NCI-H1694 treated with DMSO at 0.1 percent for 48 hours (cell line): ENCODE measurements around the gene PAK4.
"Not testable (repeated sequence)": the region's sequence is repeated elsewhere in the genome, so short reads cannot be mapped to it uniquely, and the experiment has no call there.

Experiments
- DNase-seq: peaks from one replicate; lab custom pipeline; 2025; lab: John Stamatoyannopoulos, UW

Gene PAK4

DNA sequence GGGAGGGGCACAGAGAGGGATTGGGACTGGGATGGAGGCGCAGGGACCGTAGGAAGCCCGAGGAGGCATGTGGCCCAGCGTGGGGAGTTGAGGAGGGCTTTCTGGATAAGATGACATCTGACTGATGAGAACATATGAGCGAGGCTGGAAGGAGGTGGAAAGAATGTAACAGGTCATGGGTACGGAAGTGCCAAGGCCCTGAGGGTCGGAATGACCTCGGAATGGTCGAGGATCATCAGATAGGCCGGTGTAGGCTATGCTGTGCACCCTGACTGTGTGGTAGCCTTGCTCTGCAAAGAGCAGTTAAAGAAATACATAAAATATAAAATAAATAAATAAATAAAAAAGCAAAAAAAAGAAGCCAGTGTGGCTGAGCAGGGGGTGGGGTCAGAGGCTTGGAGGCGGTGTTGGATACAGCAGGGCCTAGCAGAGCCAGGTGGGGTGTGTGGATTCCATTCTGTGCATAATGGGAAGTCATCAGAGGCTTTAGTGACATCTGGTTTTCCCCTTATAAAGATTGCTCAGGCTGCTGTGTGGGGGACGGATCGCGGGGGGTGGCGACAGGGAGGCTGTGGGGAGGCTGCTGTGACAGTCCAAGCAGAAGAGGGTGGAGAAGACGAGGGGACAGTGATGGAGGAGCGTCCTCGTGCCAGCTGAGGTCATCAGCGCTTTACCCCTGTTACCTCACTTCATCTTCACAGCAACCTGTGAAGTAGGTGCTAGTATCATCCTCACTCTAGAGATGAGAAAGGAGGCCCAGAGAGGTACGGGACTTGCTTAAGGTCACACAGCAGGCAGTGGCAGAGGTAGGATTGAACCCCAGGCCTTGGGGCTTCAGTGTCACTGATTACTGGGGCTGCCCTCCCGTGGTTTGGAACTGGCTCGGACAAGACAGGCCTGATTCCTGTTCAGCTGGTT lies 5.0 kb downstream of the PAK4 start:
- DNase-seq, result peak; percentile 39

DNA sequence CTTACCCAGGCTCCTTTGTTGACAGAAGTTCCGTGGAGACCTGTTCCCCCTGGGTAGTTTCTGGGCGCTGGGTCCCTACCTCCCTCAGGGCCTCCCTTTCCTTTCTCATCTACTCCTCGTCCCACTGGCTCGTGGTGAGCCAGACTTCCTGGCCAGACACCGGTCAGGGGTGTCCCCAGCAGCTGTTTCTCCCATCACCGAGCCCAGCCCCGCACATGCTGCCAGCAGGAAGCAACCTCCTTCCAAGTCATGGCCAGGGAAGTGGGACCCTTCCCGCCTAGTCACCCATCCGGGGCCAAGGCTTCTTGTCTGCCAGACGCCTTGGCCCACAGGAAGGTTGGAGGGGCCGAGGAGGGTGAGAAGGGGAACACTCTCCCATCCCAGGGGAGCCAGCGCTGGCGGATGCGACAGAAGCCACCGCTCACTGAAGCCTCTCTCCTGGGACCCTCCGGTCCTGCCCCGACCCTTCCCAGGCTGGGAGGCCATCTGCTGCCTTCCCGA lies 5.7 kb downstream of the PAK4 start:
- DNase-seq, result no peak

DNA sequence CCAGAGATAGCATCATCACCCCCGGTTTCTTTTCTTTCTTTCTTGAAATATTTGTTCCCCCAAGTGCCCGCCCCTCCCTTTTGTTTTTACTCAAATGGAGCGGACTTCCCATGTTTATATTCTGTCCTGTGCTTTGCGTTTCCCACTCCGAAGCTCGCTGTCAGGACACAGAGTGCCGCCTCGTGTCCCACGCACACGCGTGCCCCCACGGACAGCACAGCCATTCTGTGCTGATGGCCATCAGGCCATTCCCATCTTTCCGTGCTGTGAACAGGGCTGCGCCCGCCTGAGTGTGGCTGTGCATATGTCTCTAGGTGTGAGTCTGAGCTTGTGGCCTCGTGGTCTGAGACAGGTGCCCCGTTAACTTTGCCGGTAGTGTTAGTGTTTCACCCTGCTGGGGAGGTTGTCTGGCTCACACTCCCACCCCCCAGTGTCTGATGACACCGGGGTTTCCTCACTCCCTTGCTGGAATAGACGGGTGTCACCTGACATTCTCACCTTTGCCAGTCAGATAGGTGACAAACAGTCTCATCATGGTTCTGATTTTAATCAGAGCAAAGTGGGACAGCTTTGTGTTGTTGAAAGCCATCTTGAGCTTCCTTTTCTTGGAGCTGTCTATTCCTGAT lies 6.9 kb downstream of the PAK4 start:
- no peak for DNase-seq

DNA sequence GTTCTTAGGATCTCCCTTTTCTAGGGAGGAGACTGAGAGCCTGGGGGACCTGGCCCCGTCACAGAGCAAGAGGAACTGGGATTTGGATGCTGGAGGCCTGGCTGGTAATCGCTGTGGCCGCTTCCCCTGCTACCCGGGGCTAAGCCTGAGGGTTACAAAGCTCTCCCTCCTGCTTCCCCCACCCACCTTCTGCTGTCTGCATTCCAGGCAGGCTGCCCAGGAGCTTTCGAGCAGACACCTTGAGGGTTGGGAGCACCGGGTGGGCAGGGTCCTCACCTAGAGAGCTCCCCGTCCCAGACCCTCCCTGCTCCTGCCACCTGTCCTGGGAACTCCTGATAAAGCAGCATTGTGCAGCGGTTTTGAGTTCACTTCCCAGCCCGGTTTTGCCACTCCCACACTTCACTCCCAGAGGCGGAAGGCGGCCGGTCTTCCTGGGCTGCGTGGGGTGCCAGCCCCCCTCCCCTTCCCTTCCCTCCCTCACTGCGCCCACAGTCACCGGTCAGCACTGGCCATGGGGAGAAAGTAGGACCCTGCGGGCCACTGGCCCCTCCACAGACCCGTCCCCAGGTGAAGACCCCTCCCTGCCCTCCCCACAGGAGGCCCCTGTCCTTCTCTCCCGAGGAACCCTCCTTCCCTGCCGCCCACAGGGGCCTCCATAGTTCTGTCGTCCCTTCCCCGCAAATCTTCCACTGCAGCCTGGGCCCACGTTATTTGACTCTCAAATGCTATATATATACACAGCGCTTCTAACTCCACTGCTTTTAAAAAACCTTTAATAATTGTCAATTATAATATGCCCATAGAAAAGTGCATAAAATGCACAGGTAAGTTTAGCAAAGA lies 8.1 kb downstream of the PAK4 start:
- DNase-seq, result no peak

DNA sequence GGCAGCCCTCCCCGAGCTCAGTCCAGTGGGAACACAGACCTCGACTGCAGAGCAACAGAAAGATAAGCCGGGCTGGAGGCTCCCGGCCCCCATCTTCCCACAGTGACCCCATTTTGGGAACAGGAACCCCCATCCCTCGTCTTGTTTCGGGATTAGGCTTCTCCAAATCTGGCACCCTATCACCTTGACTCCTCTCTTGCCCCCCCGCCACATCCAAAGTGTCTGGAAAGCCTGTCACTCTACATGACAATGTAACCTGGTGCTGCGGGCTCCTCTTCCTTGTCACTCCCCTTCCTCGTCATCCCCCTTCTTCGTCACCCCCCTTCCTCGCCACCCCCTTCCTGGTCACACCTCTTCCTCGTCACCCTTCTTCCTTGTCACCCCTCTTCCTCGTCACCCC lies 10.1 kb downstream of the PAK4 start:
- DNase-seq, result no peak

DNA sequence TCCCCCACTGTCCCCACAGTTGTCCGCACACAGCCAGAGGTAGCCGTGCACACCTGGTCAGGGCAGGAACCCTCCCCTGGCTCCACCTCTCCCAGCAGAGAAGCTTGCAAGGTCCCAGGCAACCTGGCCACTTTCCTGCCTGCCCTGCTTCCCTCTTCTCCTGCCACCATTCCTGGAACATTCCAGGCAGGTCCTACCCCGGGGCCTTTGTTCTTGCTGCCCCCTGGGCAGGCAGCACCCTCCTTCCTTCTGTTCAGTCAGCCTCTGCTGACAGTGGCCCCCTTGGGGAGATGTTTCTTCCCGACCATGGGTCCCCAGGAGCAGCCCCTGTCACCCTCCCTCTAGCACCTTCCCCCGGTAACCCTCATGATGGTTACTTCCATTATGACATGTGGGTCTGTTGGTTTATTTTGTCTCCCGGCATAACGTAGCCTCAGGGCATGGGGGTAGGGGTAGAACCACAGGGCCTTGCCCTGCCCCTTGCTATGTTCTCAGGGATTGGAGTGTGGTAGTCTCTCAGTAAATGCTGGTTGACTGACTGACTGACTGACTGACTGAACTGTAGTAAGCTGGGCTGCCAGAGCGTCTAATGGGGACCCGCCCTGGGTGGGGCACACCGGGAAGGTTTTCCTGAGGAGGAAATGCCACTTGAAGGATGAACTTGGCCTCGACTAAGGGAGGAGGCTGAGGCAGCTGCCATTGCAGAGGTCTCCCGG lies 10.8 kb downstream of the PAK4 start:
- no peak for DNase-seq

DNA sequence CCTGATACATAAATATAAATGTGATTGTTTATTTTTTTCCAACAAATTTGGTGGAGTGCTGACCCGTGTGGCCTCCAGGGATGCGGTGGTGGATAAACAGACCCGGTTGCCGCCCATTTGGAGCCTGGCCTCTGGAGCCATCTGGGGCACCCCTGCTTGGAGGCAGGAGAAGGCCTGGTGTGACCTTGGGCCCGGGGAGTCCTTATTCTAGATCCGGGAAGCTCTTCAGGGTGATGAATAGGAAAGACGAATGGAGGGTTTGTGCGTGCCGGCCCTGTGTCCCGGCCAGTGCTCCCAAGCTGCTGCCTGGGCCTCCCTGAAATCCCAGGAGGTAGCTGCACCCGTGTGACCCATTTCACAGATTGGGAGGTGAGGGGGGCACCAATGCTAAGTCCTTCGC lies 11.5 kb downstream of the PAK4 start:
- DNase-seq, result no peak

DNA sequence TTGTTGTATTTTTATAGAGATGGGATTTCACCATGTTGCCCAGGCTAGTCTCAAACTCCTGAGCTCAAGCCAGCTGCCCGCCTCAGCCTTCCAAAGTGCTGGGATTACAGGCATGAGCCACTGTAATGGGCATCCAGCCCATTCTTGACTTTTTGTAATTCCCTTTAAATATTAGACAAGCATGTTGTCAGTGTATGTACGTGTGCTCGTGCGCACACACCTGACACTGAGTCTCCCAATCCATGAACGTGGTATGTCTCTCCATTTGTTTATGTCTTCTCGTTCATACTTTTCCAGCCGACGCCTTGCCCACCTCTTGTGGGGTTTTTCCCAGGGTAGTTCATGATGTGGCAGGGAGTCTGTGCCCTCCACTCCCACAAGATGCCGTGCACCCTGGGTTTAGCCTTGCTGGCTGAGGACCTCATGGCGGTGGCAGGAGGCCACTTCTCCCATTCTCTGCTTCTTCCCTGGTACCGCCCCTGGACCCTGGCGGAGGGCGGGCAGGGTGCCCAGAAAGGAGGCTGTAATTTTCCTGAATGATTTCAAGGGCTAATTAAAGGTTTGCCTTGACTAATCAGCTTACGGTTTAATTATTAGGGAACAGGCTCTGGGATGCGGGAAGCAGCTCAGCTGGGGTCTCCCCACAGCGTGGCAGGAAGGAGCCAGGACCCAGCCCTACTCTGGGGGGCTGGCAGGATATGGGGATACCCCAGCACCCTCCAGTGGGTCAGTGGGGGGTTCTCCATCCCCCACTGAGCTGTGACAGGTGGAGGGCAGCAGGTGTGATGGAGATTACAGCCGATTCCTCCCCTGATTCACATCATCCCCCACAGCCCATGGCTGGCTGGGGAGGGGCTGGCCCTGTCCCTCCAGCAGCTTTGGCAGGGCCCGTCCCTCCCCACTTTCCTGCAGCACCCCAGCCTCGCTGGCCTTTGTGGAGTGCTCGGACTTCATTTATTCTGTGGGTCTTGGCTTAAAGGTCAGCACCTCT lies 12.9 kb downstream of the PAK4 start:
- no peak for DNase-seq

DNA sequence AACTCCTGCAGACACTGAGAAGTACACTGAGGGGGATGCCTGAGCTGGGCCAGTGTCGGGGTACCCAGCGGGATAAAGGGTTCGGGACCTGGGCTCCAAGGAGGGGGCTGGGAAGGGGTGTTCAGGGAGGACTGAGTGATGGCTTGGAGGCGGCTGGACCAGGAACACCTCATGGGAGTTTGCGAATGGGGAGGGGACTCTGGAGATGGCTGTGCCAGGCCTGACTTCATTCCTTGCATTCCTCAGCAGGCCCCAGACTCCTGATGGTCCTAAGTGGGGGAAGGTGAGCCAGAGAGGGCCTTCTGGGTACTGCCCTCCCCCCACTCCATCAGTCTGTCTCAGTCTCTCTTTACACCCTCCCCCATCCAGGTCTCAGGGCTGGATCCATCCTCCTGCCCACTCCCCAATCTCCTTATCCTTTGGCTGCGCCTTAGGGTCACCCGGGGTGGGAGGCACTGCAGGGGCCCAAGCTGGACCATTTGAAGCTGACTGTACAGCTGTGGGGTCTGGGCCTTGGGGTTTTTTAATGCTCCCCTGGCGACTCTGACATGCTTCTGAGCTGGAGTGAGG lies 13.8 kb downstream of the PAK4 start:
- no peak for DNase-seq

DNA sequence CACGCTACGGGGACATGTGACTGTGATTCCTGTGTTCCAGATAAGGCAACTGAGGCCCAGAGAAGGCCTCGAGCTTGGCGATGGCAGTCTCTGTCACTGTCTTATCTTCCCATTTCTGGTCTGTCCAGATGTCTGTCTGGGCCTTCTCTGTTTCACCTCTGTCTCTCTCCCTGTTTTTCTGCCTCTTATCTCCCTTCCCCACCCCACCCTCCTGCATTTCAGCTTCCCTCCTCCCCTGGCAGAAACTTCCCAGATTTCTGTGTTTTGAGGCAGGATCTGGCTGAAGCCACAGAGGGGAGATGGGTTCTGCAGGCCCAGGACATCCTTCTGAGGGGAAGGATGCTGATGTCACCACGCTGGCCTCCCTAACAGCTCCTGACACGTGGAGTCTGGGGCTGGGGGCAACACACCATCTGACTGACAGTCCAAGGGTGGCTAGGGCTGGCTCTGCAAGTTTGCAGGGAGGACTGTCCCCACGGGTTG lies 14.4 kb downstream of the PAK4 start:
- no peak for DNase-seq

DNA sequence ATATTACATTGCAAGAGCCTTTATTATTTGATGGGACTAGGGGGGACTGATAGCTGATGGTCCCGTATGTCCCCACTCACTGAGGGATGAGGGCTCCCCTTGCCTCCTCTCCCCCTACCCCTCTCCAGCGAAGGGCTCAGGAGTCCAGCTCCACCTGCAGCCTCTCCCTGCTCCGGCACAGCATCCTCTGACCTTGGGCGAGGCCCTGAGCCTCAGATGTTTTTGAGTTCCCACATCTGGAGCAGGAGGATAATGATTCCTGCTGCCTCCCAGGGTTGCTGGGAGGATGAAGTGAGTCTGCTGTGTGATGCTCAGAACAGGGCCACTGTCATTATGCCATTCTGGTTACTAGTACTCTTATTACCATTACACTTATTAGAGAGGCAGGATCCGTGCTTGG lies 15.0 kb downstream of the PAK4 start:
- DNase-seq, result no peak

DNA sequence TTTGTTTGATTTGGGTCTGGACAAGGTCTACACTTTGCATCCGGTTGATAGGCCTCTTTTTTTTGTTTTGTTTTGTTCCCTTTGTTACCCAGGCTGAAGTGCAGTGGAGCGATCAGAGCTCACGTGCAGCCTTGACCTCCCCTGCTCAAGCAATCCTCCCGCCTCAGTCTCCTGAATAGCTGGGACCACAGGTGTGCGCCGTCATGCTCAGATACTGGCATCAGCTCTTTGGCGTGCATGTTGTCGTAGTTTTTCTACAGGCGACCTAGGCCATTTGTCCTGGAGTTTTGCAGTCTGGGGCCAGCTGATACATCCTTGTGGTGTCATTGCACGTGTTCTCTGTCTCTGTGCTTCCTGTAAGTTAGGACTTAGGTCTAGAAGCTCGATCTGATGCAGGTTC lies 16.3 kb downstream of the PAK4 start:
- DNase-seq, result no peak

DNA sequence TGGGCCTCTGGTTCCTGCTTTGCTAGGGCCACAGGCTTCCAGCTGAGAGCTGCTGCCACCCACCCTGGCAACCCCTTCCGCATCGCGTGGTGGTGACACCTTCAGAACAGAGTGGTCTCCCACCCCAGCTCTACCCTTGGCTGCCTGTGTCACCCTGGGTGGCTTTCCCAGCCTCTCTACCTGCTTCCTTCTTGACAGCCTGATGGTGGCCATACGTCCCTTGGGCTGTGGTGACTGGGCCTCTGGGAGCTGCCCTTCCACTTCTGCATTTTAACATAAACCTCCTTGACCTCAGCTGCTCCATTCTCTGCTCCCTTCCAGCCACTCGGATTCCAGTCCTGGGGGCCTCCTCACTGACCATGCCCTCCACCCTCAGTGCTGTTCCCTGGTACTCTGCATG lies 17.0 kb downstream of the PAK4 start:
- DNase-seq, result no peak

DNA sequence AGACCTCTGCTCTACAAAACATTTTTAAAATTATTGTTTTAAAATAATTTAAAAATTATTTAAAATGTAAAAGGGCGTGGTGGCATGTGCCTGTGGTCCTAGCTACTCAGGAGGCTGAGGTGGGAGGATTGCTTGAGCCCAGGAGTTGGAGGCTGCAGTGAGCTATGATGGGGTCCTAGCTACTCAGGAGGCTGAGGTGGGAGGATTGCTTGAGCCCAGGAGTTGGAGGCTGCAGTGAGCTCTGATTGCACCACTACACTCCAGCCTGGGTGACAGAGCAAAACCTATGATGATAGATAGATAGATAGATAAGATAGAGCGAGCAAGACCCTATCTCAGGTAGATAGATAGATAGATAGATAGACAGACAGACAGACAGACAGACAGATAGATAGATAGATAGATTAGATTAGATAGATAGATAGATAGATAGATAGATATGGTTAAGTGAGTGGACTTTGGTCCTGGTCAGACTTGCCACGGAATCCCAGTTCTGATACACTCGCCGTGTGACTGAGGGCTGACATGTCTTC lies 18.2 kb downstream of the PAK4 start:
- not testable (repeated sequence) for DNase-seq

DNA sequence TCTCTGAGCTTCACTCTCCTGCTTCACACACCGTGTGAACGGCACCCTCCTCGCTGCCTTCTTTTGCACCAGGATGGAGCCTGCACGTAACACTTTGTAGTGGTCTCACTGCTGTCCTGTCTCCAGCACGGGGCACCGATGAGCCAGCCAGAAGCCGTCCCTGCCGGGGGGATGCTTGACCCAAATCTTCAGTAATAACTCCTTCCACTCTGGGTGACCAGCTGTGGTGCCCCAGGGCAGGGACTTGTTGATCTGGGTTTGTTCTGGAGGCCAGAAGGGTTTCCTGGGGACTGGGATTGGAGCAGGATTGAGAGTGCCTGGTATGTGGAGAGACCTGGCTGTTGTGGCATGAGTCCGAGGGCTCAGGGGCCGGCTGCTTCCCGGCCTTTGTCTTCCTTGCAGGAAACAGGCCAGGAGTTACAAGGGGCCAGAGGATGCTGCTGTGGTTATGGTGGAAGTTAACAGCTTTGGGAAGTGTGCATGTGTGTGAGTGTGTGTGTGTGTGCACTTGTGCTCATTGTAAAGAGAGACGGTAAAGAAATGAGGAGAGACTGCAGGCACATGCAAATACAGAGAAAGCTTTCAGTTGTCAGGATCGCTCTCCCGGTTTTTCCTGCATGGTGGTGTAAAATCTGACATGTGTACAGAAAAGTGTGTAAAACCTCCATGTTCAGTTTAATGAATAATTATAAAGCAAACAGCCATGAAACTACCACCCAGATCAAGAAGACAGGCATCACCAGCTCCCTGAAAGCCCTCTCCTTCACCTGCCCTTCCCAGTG lies 18.9 kb downstream of the PAK4 start:
- no peak for DNase-seq

DNA sequence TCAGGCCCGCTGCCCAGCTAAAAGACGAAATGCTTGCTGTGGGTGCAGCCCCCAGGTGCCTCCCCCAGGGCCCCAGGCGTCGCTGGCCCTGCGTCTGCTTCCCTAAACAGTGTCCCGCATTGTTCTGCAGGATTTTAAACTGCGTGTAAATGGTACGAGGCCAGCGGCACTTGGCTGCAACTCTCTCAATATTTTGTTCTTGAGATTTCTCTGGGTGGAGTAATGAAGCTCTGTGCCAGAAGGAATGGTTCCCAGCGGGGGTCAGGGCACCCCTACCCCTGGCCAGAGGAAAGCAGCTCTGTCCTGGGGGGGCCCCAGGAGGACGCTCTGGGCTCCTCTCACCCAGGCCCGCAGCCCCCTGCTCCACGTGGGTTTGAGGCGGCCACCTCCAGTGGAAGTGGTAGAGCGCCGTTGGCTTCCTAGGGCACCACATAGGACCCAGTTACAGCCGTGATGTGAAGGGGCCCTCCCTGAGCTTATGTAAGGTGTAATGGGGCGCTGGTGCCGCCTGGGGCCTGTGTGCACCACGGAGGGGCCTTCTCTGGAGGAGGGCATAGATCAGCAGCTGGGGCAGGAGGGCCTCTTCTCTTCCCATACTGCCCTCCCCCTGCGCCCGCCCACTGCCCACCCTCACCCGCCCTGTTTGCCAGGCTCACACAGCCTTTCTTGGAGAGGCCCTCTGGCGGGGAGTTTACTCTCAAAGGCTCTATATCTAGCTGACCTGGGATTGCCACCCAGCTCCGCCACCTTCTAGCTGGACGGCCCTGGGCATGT lies 19.8 kb downstream of the PAK4 start:
- no peak for DNase-seq

DNA sequence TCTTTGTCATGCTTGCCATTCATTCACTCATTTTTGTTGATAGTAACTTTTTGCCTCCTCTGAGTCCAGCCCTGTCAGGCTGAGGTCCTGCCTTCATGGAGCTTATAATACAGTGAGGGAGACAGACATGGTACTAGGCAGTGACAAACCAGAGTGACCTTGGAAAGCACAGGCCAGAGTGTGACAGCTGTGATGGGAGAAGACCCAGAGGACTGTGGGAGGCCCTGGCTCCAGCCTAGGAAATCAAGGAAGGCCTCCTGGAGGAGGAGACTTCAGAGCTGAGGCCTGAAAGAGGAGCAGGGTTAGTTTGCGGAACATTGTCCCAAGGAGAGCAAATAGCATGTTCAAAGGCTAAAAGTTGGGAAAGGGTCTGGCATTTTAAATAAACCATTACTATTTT lies 20.5 kb downstream of the PAK4 start:
- DNase-seq, result no peak
